PC-3 (cell line): ENCODE data around the gene OSR1. TPM values are rescaled to one million over a fixed set of nuclear protein-coding genes. Genes with fewer than 3 reads are reported as not detected.

ENCODE experiments used
- ATAC-seq: fragments of 200-7000 bp; cut with Tn5 transposase; 2 replicates; pipeline ENCODE4 v1.9.1; 2020; ENCODE audit warnings: mild to moderate bottlenecking, moderate library complexity
- BruUV-seq: library from RNA; stranded (reverse); fragments of 400-500 nt; replicated peaks from 2 replicates; lab custom pipeline; 2021; lab: Mats Ljungman, UMichigan
- CTCF ChIA-PET: fragments of 300-600 bp; sonication (Branson Sonifier 250); formaldehyde crosslinking; loops from one replicate; lab custom pipeline; 2022; ENCODE audit warnings: antibody characterized with exemption; lab: Charles Lee
- POLR2A ChIA-PET: fragments of 300-600 bp; sonication (Branson Sonifier 250); formaldehyde crosslinking; loops from one replicate; lab custom pipeline; 2022; ENCODE audit warnings: antibody characterized with exemption; ENCODE audit not compliant: unreplicated experiment; lab: Charles Lee
- DNase-seq: peaks from one replicate; pipeline ENCODE4 v3.0.0-alpha.2; 2015
- H2AFZ ChIP-seq: fragments of 300-600 bp; sonication (generic); 2 replicates; pipeline ENCODE4 v1.6.0; 2016; ENCODE audit warnings: antibody characterized with exemption, low read length
- H3F3A ChIP-seq: fragments of 300-600 bp; sonication (generic); one replicate; pipeline ENCODE4 v1.6.0; 2017; ENCODE audit warnings: antibody characterized with exemption, low read length, control low read depth, mild to moderate bottlenecking; ENCODE audit not compliant: unreplicated experiment
- H3K27ac ChIP-seq: fragments of 300-600 bp; sonication (generic); 2 replicates; pipeline ENCODE4 v1.5.1; 2016; ENCODE audit warnings: mild to moderate bottlenecking, low read length
- H3K27me3 ChIP-seq: fragments of 300-600 bp; sonication (generic); 2 replicates; pipeline ENCODE4 v1.6.1; 2016; ENCODE audit warnings: low read length, mixed read lengths
- H3K36me3 ChIP-seq: fragments of 300-600 bp; sonication (generic); 2 replicates; pipeline ENCODE4 v1.6.1; 2016; ENCODE audit warnings: low read depth, mixed run types, low read length, mixed read lengths
- H3K4me1 ChIP-seq: fragments of 300-600 bp; sonication (generic); 2 replicates; pipeline ENCODE4 v1.5.1; 2016; ENCODE audit warnings: low read length; ENCODE audit not compliant: insufficient read depth
- H3K4me2 ChIP-seq: fragments of 300-600 bp; sonication (generic); 2 replicates; pipeline ENCODE4 v1.6.0; 2016; ENCODE audit warnings: low read length
- H3K4me3 ChIP-seq: fragments of 300-600 bp; sonication (generic); 2 replicates; pipeline ENCODE4 v1.5.1; 2016; ENCODE audit warnings: mild to moderate bottlenecking, low read length, mixed read lengths
- H3K79me2 ChIP-seq: fragments of 300-600 bp; sonication (generic); 2 replicates; pipeline ENCODE4 v1.6.1; 2017; ENCODE audit warnings: low read length, mixed read lengths
- H3K9ac ChIP-seq: fragments of 300-600 bp; sonication (generic); 2 replicates; pipeline ENCODE4 v1.6.0; 2016; ENCODE audit warnings: mild to moderate bottlenecking, low read length
- H3K9me2 ChIP-seq: fragments of 300-600 bp; sonication (generic); replicated peaks from 2 replicates; pipeline ENCODE4 v1.6.1; 2016; ENCODE audit warnings: mixed run types, low read length, mixed read lengths
- H3K9me3 ChIP-seq: fragments of 300-600 bp; sonication (generic); 2 replicates; pipeline ENCODE4 v1.6.1; 2016; ENCODE audit warnings: low read length, mixed read lengths
- H4K20me1 ChIP-seq: fragments of 300-600 bp; sonication (generic); 2 replicates; pipeline ENCODE4 v1.6.1; 2016; ENCODE audit warnings: low read length, mixed read lengths
- EZH2 ChIP-seq: fragments of 300-600 bp; sonication (generic); IDR thresholded peaks from one replicate; pipeline ENCODE4 v1.6.1; 2017; ENCODE audit warnings: antibody characterized with exemption, mild to moderate bottlenecking, low read length; ENCODE audit not compliant: unreplicated experiment
- EZH2phosphoT487 ChIP-seq: fragments of 300-600 bp; sonication (generic); IDR thresholded peaks from 2 replicates; pipeline ENCODE4 v1.6.1; 2018; ENCODE audit warnings: mild to moderate bottlenecking, antibody characterized with exemption, low read length, borderline replicate concordance
- intact Hi-C: fragments of 100-400 bp; cut with micrococcal nuclease; formaldehyde crosslinking; loops from 2 replicates; pipeline ENCODE4 v1.9.0; 2023
- total RNA-seq: library from RNA; depleted of rRNA; stranded (reverse); fragments of >200 nt; gene quantifications from 2 replicates; pipeline ENCODE4 v1.2.3, GENCODE V29; 2014
- TF ChIP-seq, protein P1 (sequence below): fragments of 300-600 bp; sonication (generic); conservative IDR thresholded peaks from 2 replicates; pipeline ENCODE4 v1.5.1; 2017; ENCODE audit warnings: antibody characterized with exemption, low read depth, mild to moderate bottlenecking, low read length

Gene OSR1
- total RNA-seq, 1 experiment from 2014 or later: 33.5 TPM

DNA sequence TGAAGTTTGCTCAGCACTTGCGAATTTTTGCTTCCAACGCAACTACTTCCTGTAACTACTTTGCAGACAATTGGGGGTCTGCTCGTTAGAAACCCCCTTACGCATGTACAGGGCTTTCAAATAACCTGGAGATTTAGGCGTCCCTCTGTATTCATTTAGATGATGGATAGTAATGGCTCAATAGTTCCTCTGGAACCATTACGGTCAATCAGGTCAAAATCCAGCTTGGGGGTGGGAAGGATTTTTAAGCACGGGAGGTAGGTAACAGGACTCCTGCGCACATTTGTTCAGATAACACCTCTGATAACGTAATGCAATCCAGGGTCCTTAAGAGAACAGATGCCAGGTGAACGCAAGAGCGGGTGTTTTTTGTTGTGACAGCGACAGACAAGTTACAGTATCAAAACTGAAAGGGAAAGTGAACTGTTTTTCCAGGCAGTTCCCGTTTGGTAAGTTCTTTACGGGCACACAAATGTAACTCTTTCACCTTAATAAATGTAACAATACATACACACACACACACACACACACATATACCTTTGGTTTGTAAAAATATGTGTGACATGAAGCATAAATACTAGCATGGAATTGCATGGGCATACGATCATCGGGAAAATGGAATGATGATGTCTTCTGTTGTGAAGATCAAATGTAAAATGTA is 3.8 kb upstream of the OSR1 start:
- BruUV-seq: no TSS peak
- Histone ChIP-seq H3F3A (no peaks in the 10 kb centered on the region), H3K79me2 (peaks cover 10% of the 10 kb centered on the region), H3K27ac (peak overlapping the region; percentile 21), H3K9ac (peak overlapping the region; percentile 45), H4K20me1 (no peaks in the 10 kb centered on the region), H3K36me3 (no peaks in the 10 kb centered on the region), H3K9me2 (no peaks in the 10 kb centered on the region), H2AFZ (peak overlapping the region; percentile 97), H3K27me3 (no peaks in the 10 kb centered on the region), H3K4me2 (peak overlapping the region; percentile 90), H3K4me3 (peak overlapping the region; percentile 89), H3K9me3 (no peaks in the 10 kb centered on the region), H3K4me1 (peaks cover 25% of the 10 kb centered on the region)
- intact Hi-C loops: loop anchor here (1.0 to 5.0 kb wide), 8 partner anchors 177 to 927 kb away; no protein-coding TSS in a partner anchor
- TF ChIP-seq, protein P1, sequence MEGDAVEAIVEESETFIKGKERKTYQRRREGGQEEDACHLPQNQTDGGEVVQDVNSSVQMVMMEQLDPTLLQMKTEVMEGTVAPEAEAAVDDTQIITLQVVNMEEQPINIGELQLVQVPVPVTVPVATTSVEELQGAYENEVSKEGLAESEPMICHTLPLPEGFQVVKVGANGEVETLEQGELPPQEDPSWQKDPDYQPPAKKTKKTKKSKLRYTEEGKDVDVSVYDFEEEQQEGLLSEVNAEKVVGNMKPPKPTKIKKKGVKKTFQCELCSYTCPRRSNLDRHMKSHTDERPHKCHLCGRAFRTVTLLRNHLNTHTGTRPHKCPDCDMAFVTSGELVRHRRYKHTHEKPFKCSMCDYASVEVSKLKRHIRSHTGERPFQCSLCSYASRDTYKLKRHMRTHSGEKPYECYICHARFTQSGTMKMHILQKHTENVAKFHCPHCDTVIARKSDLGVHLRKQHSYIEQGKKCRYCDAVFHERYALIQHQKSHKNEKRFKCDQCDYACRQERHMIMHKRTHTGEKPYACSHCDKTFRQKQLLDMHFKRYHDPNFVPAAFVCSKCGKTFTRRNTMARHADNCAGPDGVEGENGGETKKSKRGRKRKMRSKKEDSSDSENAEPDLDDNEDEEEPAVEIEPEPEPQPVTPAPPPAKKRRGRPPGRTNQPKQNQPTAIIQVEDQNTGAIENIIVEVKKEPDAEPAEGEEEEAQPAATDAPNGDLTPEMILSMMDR: no peak
- TF ChIP-seq EZH2 (no peak), EZH2phosphoT487 (no peak)
- ChIA-PET CTCF (no interaction called here), POLR2A (no interaction called here)
- ATAC-seq: no peak
- DNase-seq: peak; percentile 44

DNA sequence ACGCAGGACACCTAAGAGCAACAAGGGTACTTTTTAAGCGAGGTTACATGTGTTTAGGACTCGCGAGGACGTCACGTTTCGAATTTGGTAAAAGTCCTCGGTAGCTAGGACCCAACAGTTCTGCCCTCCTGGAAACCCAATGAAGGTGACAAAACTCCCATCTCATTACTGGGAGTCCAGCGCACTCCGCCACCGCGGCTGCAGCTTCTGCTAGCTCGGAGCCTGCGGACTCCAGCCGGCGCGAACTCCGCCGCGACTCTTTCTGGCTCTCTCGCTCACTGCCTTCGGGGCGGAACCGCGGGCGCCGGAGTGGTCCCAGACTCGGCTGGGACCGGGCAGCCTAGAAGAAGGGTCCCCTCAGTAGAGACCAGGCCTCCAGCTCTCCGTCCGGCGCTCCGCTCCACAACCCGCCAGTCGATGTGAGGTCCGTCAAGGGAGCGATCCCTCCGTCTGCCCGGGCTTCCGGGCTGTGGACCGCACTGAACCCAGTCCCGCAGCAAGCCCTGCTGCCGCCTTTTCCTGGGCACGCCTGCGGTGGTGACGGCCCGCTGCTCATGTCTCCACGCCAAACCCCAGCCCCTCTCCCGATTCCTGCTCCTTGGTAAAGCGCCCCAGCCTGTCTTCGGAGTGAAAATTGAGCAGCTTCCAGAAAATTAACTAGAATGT is 3.0 kb upstream of the OSR1 start:
- DNase-seq (no peak), ATAC-seq (no peak)
- no peak overlapping the region for H3K9ac ChIP-seq
- no peaks in the 10 kb centered on the region for H3K27me3 ChIP-seq
- peaks cover 32% of the 10 kb centered on the region for H3K4me1 ChIP-seq
- H3K4me2 ChIP-seq: peak overlapping the region; percentile 90
- peaks cover 18% of the 10 kb centered on the region for H3K79me2 ChIP-seq
- H4K20me1 ChIP-seq: no peaks in the 10 kb centered on the region
- H3K9me2 ChIP-seq: no peaks in the 10 kb centered on the region
- H3F3A ChIP-seq: no peaks in the 10 kb centered on the region
- no peaks in the 10 kb centered on the region for H3K9me3 ChIP-seq
- no peak overlapping the region for H3K27ac ChIP-seq
- CTCF ChIA-PET: no interaction called here
- no TSS peak for BruUV-seq
- no peaks in the 10 kb centered on the region for H3K36me3 ChIP-seq
- TF ChIP-seq EZH2phosphoT487: no peak
- no peak for TF ChIP-seq EZH2
- TF ChIP-seq, protein P1: no peak
- intact Hi-C loops: loop anchor here (5.0 kb wide), 1 partner anchor 389 kb away; no protein-coding TSS in a partner anchor
- no peak overlapping the region for H2AFZ ChIP-seq
- POLR2A ChIA-PET: no interaction called here
- no peak overlapping the region for H3K4me3 ChIP-seq

DNA sequence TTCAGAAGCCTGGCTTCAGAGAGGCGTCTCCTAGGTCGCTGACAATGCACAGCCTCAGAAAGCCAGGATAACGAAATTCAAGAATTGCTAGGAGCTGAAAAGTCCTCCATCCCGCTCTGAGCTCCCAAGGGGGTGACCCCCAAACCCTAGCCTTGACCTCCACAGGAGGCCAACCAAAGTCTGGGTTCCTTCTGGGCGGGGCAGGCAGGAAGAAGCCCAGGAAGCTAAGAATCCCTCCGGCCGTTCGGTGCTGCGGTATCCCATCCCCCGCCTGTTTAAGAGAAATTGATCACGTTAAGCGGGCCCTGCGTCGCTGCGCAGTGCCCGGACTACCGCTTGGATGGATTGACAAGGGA is 2.5 kb upstream of the OSR1 start:
- H3K36me3 ChIP-seq: no peaks in the 10 kb centered on the region
- ATAC-seq: no peak
- ChIA-PET POLR2A (no interaction called here), CTCF (no interaction called here)
- no peak overlapping the region for H3K4me2 ChIP-seq
- no peaks in the 10 kb centered on the region for H4K20me1 ChIP-seq
- H3F3A ChIP-seq: no peaks in the 10 kb centered on the region
- H3K4me3 ChIP-seq: no peak overlapping the region
- no peak for DNase-seq
- H3K4me1 ChIP-seq: peaks cover 32% of the 10 kb centered on the region
- H3K79me2 ChIP-seq: peaks cover 23% of the 10 kb centered on the region
- no TSS peak for BruUV-seq
- intact Hi-C loops: loop anchor here (5.0 kb wide), 1 partner anchor 389 kb away; no protein-coding TSS in a partner anchor
- TF ChIP-seq EZH2: no peak
- no peak for TF ChIP-seq EZH2phosphoT487
- TF ChIP-seq, protein P1: no peak
- no peak overlapping the region for H2AFZ ChIP-seq
- H3K9ac ChIP-seq: no peak overlapping the region
- no peaks in the 10 kb centered on the region for H3K9me3 ChIP-seq
- H3K27ac ChIP-seq: no peak overlapping the region
- no peaks in the 10 kb centered on the region for H3K9me2 ChIP-seq
- no peaks in the 10 kb centered on the region for H3K27me3 ChIP-seq
